ENCODE measurements around the gene OSGIN1. TPM values are rescaled to one million over a fixed set of nuclear protein-coding genes. Genes with fewer than 3 reads are reported as not detected.
"Not testable (repeated sequence)": the region's sequence is repeated elsewhere in the genome, so short reads cannot be mapped to it uniquely, and the experiment has no call there.

OSGIN1 gene
- total and polyA plus RNA-seq, 2 of the 8 experiments (the other 6 are each of a cell fraction or from before 2014, with no cell fraction given): 0.58 to 0.76 TPM

GRCh38 chr16:83940630-83941378 lies 12.2 kb upstream of the OSGIN1 start (continued):
- TF ChIP-seq RAD21 (IDR thresholded peaks at IDR 0.05 in 1 of 2, conservative IDR thresholded peaks at IDR 0.05 in 1 of 2; ENCODE audit: low read depth in 2 of 2, low read length in 2 of 2) (no peak), TAF1 (IDR thresholded peaks at IDR 0.05; ENCODE audit: low read depth, low read length) (no peak), RNF2 (IDR thresholded peaks at IDR 0.05; ENCODE audit: borderline replicate concordance, low read depth, low read length, missing control alignments, poor library complexity, severe bottlenecking) (no peak), ATF2 (IDR thresholded peaks at IDR 0.05; ENCODE audit: low read length) (no peak), KDM1A (IDR thresholded peaks at IDR 0.05; ENCODE audit: borderline replicate concordance, low read length) (no peak), CHD1 (IDR thresholded peaks at IDR 0.05; ENCODE audit: low read depth, low read length) (no peak), POLR2AphosphoS5 (IDR thresholded peaks at IDR 0.05; ENCODE audit: low read depth, low read length) (no peak), GTF2F1 (IDR thresholded peaks at IDR 0.05; ENCODE audit: borderline replicate concordance, low read depth, low read length) (no peak)

- H2BK20ac ChIP-seq (ENCODE audit: low read length); H3K9ac ChIP-seq (replicated peaks in 1 of 4; ENCODE audit: extremely low read depth in 1 of 4, low read depth in 3 of 4, low read length in 3 of 4); POLR2A ChIA-PET (ENCODE audit: partially characterized antibody); H3K23ac ChIP-seq (ENCODE audit: insufficient read length); H3K18ac ChIP-seq (ENCODE audit: extremely low read depth, low read length); H3K56ac ChIP-seq (replicated peaks; ENCODE audit: insufficient read length, low read depth, low read length); H2BK15ac ChIP-seq (ENCODE audit: low read length); H3K4ac ChIP-seq (replicated peaks; ENCODE audit: insufficient read length, low read depth, low read length); H3K4me3 ChIP-seq (ENCODE audit: extremely low read depth in 1 of 4, insufficient read depth in 2 of 4, low read depth in 3 of 4, low read length in 4 of 4); H4K20me1 ChIP-seq (replicated peaks in 1 of 2; ENCODE audit: control insufficient read depth in 1 of 2, insufficient read depth in 2 of 2, low read length in 2 of 2); H3K14ac ChIP-seq (ENCODE audit: insufficient read length); H3K23me2 ChIP-seq (ENCODE audit: low read depth, low read length); H4K5ac ChIP-seq (ENCODE audit: insufficient read length, low read depth, low read length); H2AFZ ChIP-seq (ENCODE audit: low read length); DNase-seq (ENCODE audit: low read depth in 1 of 2, low spot score in 2 of 2); H4K91ac ChIP-seq (replicated peaks; ENCODE audit: insufficient read length, low read length); CTCF ChIA-PET (ENCODE audit: partially characterized antibody); H2BK12ac ChIP-seq (ENCODE audit: low read depth, low read length); H2BK120ac ChIP-seq (replicated peaks; ENCODE audit: low read depth, low read length); H3K4me1 ChIP-seq (replicated peaks in 1 of 4; ENCODE audit: control insufficient read depth in 3 of 4, insufficient read depth in 4 of 4, low read length in 3 of 4); H3K9me3 ChIP-seq (ENCODE audit: insufficient read depth in 2 of 2, low read depth in 1 of 2, low read length in 1 of 2); H4K8ac ChIP-seq (ENCODE audit: extremely low read depth, insufficient read depth, low read length); H3K79me2 ChIP-seq (ENCODE audit: control insufficient read depth in 1 of 2, insufficient read depth in 2 of 2, low read length in 2 of 2); H3K4me2 ChIP-seq (ENCODE audit: insufficient read depth in 1 of 2, low read depth in 2 of 2, low read length in 2 of 2); FAIRE-seq; H3K27me3 ChIP-seq (replicated peaks in 1 of 4; ENCODE audit: control insufficient read depth in 3 of 4, extremely low read depth in 1 of 4, insufficient read depth in 3 of 4, low read length in 3 of 4); H3K36me3 ChIP-seq (ENCODE audit: control insufficient read depth in 2 of 4, insufficient read depth in 4 of 4, low read length in 3 of 4); H3K27ac ChIP-seq (ENCODE audit: low read depth, low read length); H2AK5ac ChIP-seq (ENCODE audit: low read depth, low read length); H3K79me1 ChIP-seq (ENCODE audit: low read depth, low read length); H2BK5ac ChIP-seq (ENCODE audit: low read depth, low read length): not testable (repeated sequence)
- WGBS, 2 experiments (ENCODE audit: extremely low coverage in 1 of 2, insufficient coverage in 1 of 2, insufficient read length in 1 of 2, insufficient replicate concordance in 2 of 2, low coverage in 1 of 2, low lambda C conversion rate in 2 of 2, missing lambda C conversion rate in 1 of 2): 98% methylated on average over 8 of the region's 9 CpGs; no CpG with 5 or more reads in 1 of the 2 experiments
These were observed 11.5 kb upstream of the OSGIN1 start for GRCh38 chr16:83941546-83941945.

All from H1 (cell line).